HEK293 (cell line): ENCODE measurements around the gene TMEM260.
"Not testable (repeated sequence)": the region's sequence is repeated elsewhere in the genome, so short reads cannot be mapped to it uniquely, and the experiment has no call there.

Experiments used
- CTCF ChIA-PET: fragments of 350-600 bp; formaldehyde crosslinking; extraction: SDS; loops from one replicate; lab custom pipeline; 2021; ENCODE audit warnings: antibody characterized with exemption; lab: Yijun Ruan, JAX
- POLR2A ChIA-PET: fragments of 300-600 bp; formaldehyde crosslinking; extraction: SDS; loops from one replicate; lab custom pipeline; 2020; ENCODE audit warnings: antibody characterized with exemption, inconsistent platforms; lab: Yijun Ruan, JAX
- H3K27ac ChIP-seq: fragments of 200-500 bp; sonication (Bioruptor generic); 2 replicates; pipeline ENCODE4 v1.5.1; 2014; ENCODE audit warnings: low read depth, low read length, control low read depth, inconsistent platforms; ENCODE audit errors: extremely low read depth
- H3K36me3 ChIP-seq, 2 experiments: fragments of 200-500 bp in 1 of 2; sonication (Bioruptor generic) in 1 of 2; 1 replicate in 1 of 2; 2 replicates in 1 of 2; pipeline ENCODE4 v1.5.1; 2014 to 2017; ENCODE audit warnings: inconsistent platforms in 2 of 2, low read length in 2 of 2; ENCODE audit not compliant: control insufficient read depth in 2 of 2, insufficient read depth in 1 of 2
- H3K4me1 ChIP-seq: fragments of 200-500 bp; sonication (Bioruptor generic); 2 replicates; pipeline ENCODE4 v1.5.1; 2014; ENCODE audit warnings: mild to moderate bottlenecking, low read length, inconsistent platforms; ENCODE audit not compliant: control insufficient read depth, insufficient read depth
- H3K4me3 ChIP-seq: 2 replicates; pipeline ENCODE4 v1.5.1; 2011; ENCODE audit warnings: low read depth, mild to moderate bottlenecking, control low read depth, low read length, moderate library complexity
- H3K9me3 ChIP-seq: fragments of 200-500 bp; sonication (Bioruptor generic); 2 replicates; pipeline ENCODE4 v1.5.1; 2014; ENCODE audit warnings: low read depth, low read length, inconsistent platforms; ENCODE audit not compliant: control insufficient read depth, insufficient read depth
- PRDM2 ChIP-seq: fragments of 450-650 bp; formaldehyde crosslinking; IDR thresholded peaks from 2 replicates; pipeline ENCODE4 v1.5.1; 2016; ENCODE audit warnings: missing biosample characterization, missing genetic modification characterization, borderline replicate concordance
- SP2 ChIP-seq: fragments of 450-650 bp; formaldehyde crosslinking; IDR thresholded peaks from 2 replicates; pipeline ENCODE4 v1.5.1; 2016; ENCODE audit warnings: missing biosample characterization, missing genetic modification characterization
- TRIM28 ChIP-seq: IDR thresholded peaks from 2 replicates; pipeline ENCODE4 v1.6.1; 2011; ENCODE audit warnings: low read length, control low read depth, borderline replicate concordance
- ZNF18 ChIP-seq: fragments of 450-650 bp; formaldehyde crosslinking; IDR thresholded peaks from 2 replicates; pipeline ENCODE4 v1.5.1; 2016; ENCODE audit warnings: missing biosample characterization, missing genetic modification characterization
- ZNF280D ChIP-seq: fragments of 450-650 bp; formaldehyde crosslinking; IDR thresholded peaks from 2 replicates; pipeline ENCODE4 v1.5.1; 2016; ENCODE audit warnings: missing biosample characterization, missing genetic modification characterization
- ZNF621 ChIP-seq: fragments of 450-650 bp; formaldehyde crosslinking; IDR thresholded peaks from 2 replicates; pipeline ENCODE4 v1.5.1; 2017; ENCODE audit warnings: missing biosample characterization, missing genetic modification characterization
- ZNF791 ChIP-seq: fragments of 450-650 bp; formaldehyde crosslinking; IDR thresholded peaks from 2 replicates; pipeline ENCODE4 v1.5.1; 2016; ENCODE audit warnings: missing biosample characterization, missing genetic modification characterization
- ZSCAN4 ChIP-seq: fragments of 450-650 bp; formaldehyde crosslinking; IDR thresholded peaks from 2 replicates; pipeline ENCODE4 v1.5.1; 2017; ENCODE audit warnings: missing biosample characterization, missing genetic modification characterization

The TMEM260 gene

GRCh38 chr14:56666294-56666693 lies 86.7 kb downstream of the TMEM260 start:
- H3K4me1 ChIP-seq, result no peaks in the 10 kb centered on the region
- CTCF ChIA-PET, result no interaction called here
- TF ChIP-seq ZNF791 (no peak), ZNF280D (tag by site-specific recombination) (no peak), SP2 (no peak), TRIM28 (no peak), ZNF18 (no peak), ZNF621 (tag by site-specific recombination) (no peak), ZSCAN4 (tag by site-specific recombination) (no peak)
- TF ChIP-seq, all 188 proteins: peak for 0
- Histone ChIP-seq H3K27ac (no peak overlapping the region), H3K9me3 (no peaks in the 10 kb centered on the region), H3K36me3 (no peaks in the 10 kb centered on the region), H3K4me3 (no peak overlapping the region)
- POLR2A ChIA-PET, result no interaction called here

- ChIA-PET POLR2A (no interaction called here), CTCF (no interaction called here)
- Histone ChIP-seq H3K27ac (no peak overlapping the region), H3K4me1 (no peaks in the 10 kb centered on the region), H3K36me3 (no peaks in the 10 kb centered on the region), H3K9me3 (no peaks in the 10 kb centered on the region), H3K4me3 (no peak overlapping the region)
- TF ChIP-seq PRDM2 (tag by site-specific recombination), result no peak
Measured at GRCh38 chr14:56666716-56667115, 87.1 kb downstream of the TMEM260 start.

GRCh38 chr14:56667290-56667689 lies 87.7 kb downstream of the TMEM260 start:
- H3K4me3 ChIP-seq, H3K27ac ChIP-seq, POLR2A ChIA-PET, CTCF ChIA-PET, H3K36me3 ChIP-seq, H3K4me1 ChIP-seq, H3K9me3 ChIP-seq: not testable (repeated sequence)
